PC-3 (cell line): Measurements from ENCODE around the gene ZDHHC13. TPM values are rescaled to one million over a fixed set of nuclear protein-coding genes. Genes with fewer than 3 reads are reported as not detected.

Experiments
- ATAC-seq: fragments of 200-7000 bp; cut with Tn5 transposase; 2 replicates; pipeline ENCODE4 v1.9.1; 2020; ENCODE audit warnings: mild to moderate bottlenecking, moderate library complexity
- BruUV-seq: library from RNA; stranded (reverse); fragments of 400-500 nt; replicated peaks from 2 replicates; lab custom pipeline; 2021; lab: Mats Ljungman, UMichigan
- CTCF ChIA-PET: fragments of 300-600 bp; sonication (Branson Sonifier 250); formaldehyde crosslinking; loops from one replicate; lab custom pipeline; 2022; ENCODE audit warnings: antibody characterized with exemption; lab: Charles Lee
- POLR2A ChIA-PET: fragments of 300-600 bp; sonication (Branson Sonifier 250); formaldehyde crosslinking; loops from one replicate; lab custom pipeline; 2022; ENCODE audit warnings: antibody characterized with exemption; ENCODE audit not compliant: unreplicated experiment; lab: Charles Lee
- DNase-seq: peaks from one replicate; pipeline ENCODE4 v3.0.0-alpha.2; 2015
- H2AFZ ChIP-seq: fragments of 300-600 bp; sonication (generic); 2 replicates; pipeline ENCODE4 v1.6.0; 2016; ENCODE audit warnings: antibody characterized with exemption, low read length
- H3F3A ChIP-seq: fragments of 300-600 bp; sonication (generic); one replicate; pipeline ENCODE4 v1.6.0; 2017; ENCODE audit warnings: antibody characterized with exemption, low read length, control low read depth, mild to moderate bottlenecking; ENCODE audit not compliant: unreplicated experiment
- H3K27ac ChIP-seq: fragments of 300-600 bp; sonication (generic); 2 replicates; pipeline ENCODE4 v1.5.1; 2016; ENCODE audit warnings: mild to moderate bottlenecking, low read length
- H3K27me3 ChIP-seq: fragments of 300-600 bp; sonication (generic); 2 replicates; pipeline ENCODE4 v1.6.1; 2016; ENCODE audit warnings: low read length, mixed read lengths
- H3K36me3 ChIP-seq: fragments of 300-600 bp; sonication (generic); 2 replicates; pipeline ENCODE4 v1.6.1; 2016; ENCODE audit warnings: low read depth, mixed run types, low read length, mixed read lengths
- H3K4me1 ChIP-seq: fragments of 300-600 bp; sonication (generic); 2 replicates; pipeline ENCODE4 v1.5.1; 2016; ENCODE audit warnings: low read length; ENCODE audit not compliant: insufficient read depth
- H3K4me2 ChIP-seq: fragments of 300-600 bp; sonication (generic); 2 replicates; pipeline ENCODE4 v1.6.0; 2016; ENCODE audit warnings: low read length
- H3K4me3 ChIP-seq: fragments of 300-600 bp; sonication (generic); 2 replicates; pipeline ENCODE4 v1.5.1; 2016; ENCODE audit warnings: mild to moderate bottlenecking, low read length, mixed read lengths
- H3K79me2 ChIP-seq: fragments of 300-600 bp; sonication (generic); 2 replicates; pipeline ENCODE4 v1.6.1; 2017; ENCODE audit warnings: low read length, mixed read lengths
- H3K9ac ChIP-seq: fragments of 300-600 bp; sonication (generic); 2 replicates; pipeline ENCODE4 v1.6.0; 2016; ENCODE audit warnings: mild to moderate bottlenecking, low read length
- H3K9me2 ChIP-seq: fragments of 300-600 bp; sonication (generic); replicated peaks from 2 replicates; pipeline ENCODE4 v1.6.1; 2016; ENCODE audit warnings: mixed run types, low read length, mixed read lengths
- H3K9me3 ChIP-seq: fragments of 300-600 bp; sonication (generic); 2 replicates; pipeline ENCODE4 v1.6.1; 2016; ENCODE audit warnings: low read length, mixed read lengths
- H4K20me1 ChIP-seq: fragments of 300-600 bp; sonication (generic); 2 replicates; pipeline ENCODE4 v1.6.1; 2016; ENCODE audit warnings: low read length, mixed read lengths
- CTCF ChIP-seq: fragments of 300-600 bp; sonication (generic); conservative IDR thresholded peaks from 2 replicates; pipeline ENCODE4 v1.5.1; 2017; ENCODE audit warnings: antibody characterized with exemption, low read depth, mild to moderate bottlenecking, low read length
- EZH2 ChIP-seq: fragments of 300-600 bp; sonication (generic); IDR thresholded peaks from one replicate; pipeline ENCODE4 v1.6.1; 2017; ENCODE audit warnings: antibody characterized with exemption, mild to moderate bottlenecking, low read length; ENCODE audit not compliant: unreplicated experiment
- EZH2phosphoT487 ChIP-seq: fragments of 300-600 bp; sonication (generic); IDR thresholded peaks from 2 replicates; pipeline ENCODE4 v1.6.1; 2018; ENCODE audit warnings: mild to moderate bottlenecking, antibody characterized with exemption, low read length, borderline replicate concordance
- intact Hi-C: fragments of 100-400 bp; cut with micrococcal nuclease; formaldehyde crosslinking; loops from 2 replicates; pipeline ENCODE4 v1.9.0; 2023
- total RNA-seq: library from RNA; depleted of rRNA; stranded (reverse); fragments of >200 nt; gene quantifications from 2 replicates; pipeline ENCODE4 v1.2.3, GENCODE V29; 2014

ZDHHC13 gene
- total RNA-seq, 1 experiment from 2014 or later, result 21.2 TPM

- Histone ChIP-seq H3K4me3 (no peak overlapping the region), H3K79me2 (no peaks in the 10 kb centered on the region), H3K9ac (no peak overlapping the region), H3K9me3 (no peaks in the 10 kb centered on the region), H3K36me3 (no peaks in the 10 kb centered on the region; the same call in 1 of the 2 replicates), H2AFZ (no peak overlapping the region), H3K4me1 (peaks cover 17% of the 10 kb centered on the region), H3K27ac (no peak overlapping the region), H4K20me1 (no peaks in the 10 kb centered on the region), H3K27me3 (no peaks in the 10 kb centered on the region), H3K9me2 (no peaks in the 10 kb centered on the region), H3F3A (no peaks in the 10 kb centered on the region), H3K4me2 (no peak overlapping the region)
- intact Hi-C loops, result loop anchor here (10.0 kb wide), 1 partner anchor 82 kb away; no protein-coding TSS in a partner anchor
- TF ChIP-seq EZH2phosphoT487, result no peak
- no peak for TF ChIP-seq EZH2
- no peak for TF ChIP-seq CTCF
- DNase-seq, result peak; percentile 22
- no TSS peak for BruUV-seq
- ChIA-PET CTCF (interaction anchor here (0.6 to 1.1 kb wide), 2 partner anchors 38 kb away, joined by 3 read pairs; no protein-coding TSS in a partner anchor), POLR2A (no interaction called here)
- ATAC-seq, result no peak
Measured at GRCh38 chr11:19072464-19072863, 44.5 kb upstream of the ZDHHC13 start.

DNA sequence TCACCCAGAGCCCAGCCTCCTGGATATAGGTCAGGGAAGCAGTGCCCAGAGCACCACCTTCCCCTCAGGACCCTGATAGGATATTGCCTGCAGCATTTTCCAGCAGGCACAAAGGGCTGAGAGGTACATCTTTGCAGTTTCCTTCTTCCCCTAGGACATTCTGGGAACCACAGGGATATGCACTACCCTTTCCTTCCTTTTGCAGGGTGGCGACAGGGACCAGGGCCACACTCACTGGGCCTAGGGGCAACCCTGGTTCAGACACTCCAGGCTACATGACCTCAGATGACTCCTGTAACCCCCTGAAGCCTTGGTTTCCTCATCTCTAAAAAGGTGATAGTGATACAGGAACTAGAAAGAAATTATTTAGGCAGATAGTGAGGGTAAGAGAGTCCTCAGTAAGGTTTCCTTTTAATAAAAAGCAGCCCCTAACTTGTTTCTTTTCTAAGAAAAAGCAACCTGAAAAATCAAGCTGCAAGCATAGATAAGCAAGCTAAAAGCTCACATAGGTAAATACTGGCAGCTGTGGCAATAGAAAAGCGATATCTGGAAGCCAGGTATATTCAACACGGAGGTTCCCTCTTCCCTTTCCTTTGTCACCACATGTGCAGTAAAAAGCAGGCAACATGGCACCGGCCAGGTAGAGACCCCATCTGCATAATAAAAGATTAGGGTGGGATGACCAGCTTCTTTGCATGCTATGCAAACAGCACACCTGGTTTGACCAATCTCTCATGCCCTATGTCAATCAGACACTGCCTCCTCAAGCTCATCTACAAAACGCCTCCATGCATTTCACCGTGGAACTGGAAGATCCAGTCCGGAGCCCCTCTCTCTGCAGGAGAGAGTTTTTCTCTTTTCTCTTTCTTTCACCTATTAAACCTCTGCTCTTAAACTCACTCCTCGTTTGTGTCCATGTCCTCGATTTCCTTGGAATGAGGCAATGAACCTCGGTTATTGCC, 43.2 kb upstream of the ZDHHC13 start:
- no peak overlapping the region for H3K4me2 ChIP-seq
- ATAC-seq (no peak), DNase-seq (no peak)
- H3K4me1 ChIP-seq, result peaks cover 30% of the 10 kb centered on the region
- no peak overlapping the region for H2AFZ ChIP-seq
- TF ChIP-seq EZH2, result no peak
- no peak for TF ChIP-seq CTCF
- no peak for TF ChIP-seq EZH2phosphoT487
- ChIA-PET CTCF (no interaction called here), POLR2A (no interaction called here)
- no peaks in the 10 kb centered on the region for H3K9me2 ChIP-seq
- no peak overlapping the region for H3K27ac ChIP-seq
- H3K9ac ChIP-seq, result no peak overlapping the region
- intact Hi-C loops, result loop anchor here (10.0 kb wide), 1 partner anchor 81 kb away; no protein-coding TSS in a partner anchor
- H4K20me1 ChIP-seq, result no peaks in the 10 kb centered on the region
- H3K36me3 ChIP-seq, result no peaks in the 10 kb centered on the region; the same call in 1 of the 2 replicates
- H3K4me3 ChIP-seq, result no peak overlapping the region
- H3K9me3 ChIP-seq, result no peaks in the 10 kb centered on the region
- BruUV-seq, result no TSS peak
- no peaks in the 10 kb centered on the region for H3K27me3 ChIP-seq
- H3F3A ChIP-seq, result no peaks in the 10 kb centered on the region
- H3K79me2 ChIP-seq, result no peaks in the 10 kb centered on the region
